GM12872 (cell line): ENCODE results near the gene ZNF319.

Experiments
- CTCF ChIP-seq: IDR thresholded peaks from 3 replicates; pipeline ENCODE4 v1.5.1; 2011; ENCODE audit warnings: low read depth, mild to moderate bottlenecking, low read length, moderate library complexity; ENCODE audit not compliant: insufficient read depth

The ZNF319 gene

GRCh38 chr16:58013201-58013956 is 12.9 kb upstream of the ZNF319 start:
- TF ChIP-seq CTCF = no peak

- TF ChIP-seq CTCF = no peak
Observed at GRCh38 chr16:58012481-58012880, 12.0 kb upstream of the ZNF319 start.

GRCh38 chr16:58011652-58012051 is 11.2 kb upstream of the ZNF319 start:
- no peak for TF ChIP-seq CTCF

GRCh38 chr16:58010886-58011285 is 10.4 kb upstream of the ZNF319 start:
- no peak for TF ChIP-seq CTCF

- no peak for TF ChIP-seq CTCF
Observed at GRCh38 chr16:58009856-58010416, 9.5 kb upstream of the ZNF319 start.

- TF ChIP-seq CTCF = no peak
Observed at GRCh38 chr16:58002936-58003335, 2.5 kb upstream of the ZNF319 start.

GRCh38 chr16:58002416-58002800 is 1.9 kb upstream of the ZNF319 start:
- TF ChIP-seq CTCF = no peak
